ENCODE results near the gene FAM8A1.
A peak's percentile ranks its signal among the peaks of the same experiment; 100 is the strongest.
"Not testable (repeated sequence)": the region's sequence is repeated elsewhere in the genome, so short reads cannot be mapped to it uniquely, and the experiment has no call there.

The FAM8A1 gene, protein sequence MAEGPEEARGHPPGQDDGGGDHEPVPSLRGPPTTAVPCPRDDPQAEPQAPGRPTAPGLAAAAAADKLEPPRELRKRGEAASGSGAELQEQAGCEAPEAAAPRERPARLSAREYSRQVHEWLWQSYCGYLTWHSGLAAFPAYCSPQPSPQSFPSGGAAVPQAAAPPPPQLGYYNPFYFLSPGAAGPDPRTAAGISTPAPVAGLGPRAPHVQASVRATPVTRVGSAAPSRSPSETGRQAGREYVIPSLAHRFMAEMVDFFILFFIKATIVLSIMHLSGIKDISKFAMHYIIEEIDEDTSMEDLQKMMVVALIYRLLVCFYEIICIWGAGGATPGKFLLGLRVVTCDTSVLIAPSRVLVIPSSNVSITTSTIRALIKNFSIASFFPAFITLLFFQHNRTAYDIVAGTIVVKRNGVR
- 16.0 to 43.8 (median 27.7) reads per million in 17 experiments for total RNA-seq

GRCh38 chr6:17599877-17600526 lies at the start of gene FAM8A1:
FAM8A1 (plus strand) TSS chr6:17600302; CDS start chr6:17600410, 108 bp downstream.
- peak; percentile 90 to 96 (median 92) for DNase-seq

- DNase-seq = no peak
Observed at GRCh38 chr6:17551383-17551958, 48.6 kb upstream of the FAM8A1 start.

GRCh38 chr6:17552861-17553260 lies 47.2 kb upstream of the FAM8A1 start:
- no peak for DNase-seq

- no peak for DNase-seq
Observed at GRCh38 chr6:17556014-17556413, 44.1 kb upstream of the FAM8A1 start.

DNA sequence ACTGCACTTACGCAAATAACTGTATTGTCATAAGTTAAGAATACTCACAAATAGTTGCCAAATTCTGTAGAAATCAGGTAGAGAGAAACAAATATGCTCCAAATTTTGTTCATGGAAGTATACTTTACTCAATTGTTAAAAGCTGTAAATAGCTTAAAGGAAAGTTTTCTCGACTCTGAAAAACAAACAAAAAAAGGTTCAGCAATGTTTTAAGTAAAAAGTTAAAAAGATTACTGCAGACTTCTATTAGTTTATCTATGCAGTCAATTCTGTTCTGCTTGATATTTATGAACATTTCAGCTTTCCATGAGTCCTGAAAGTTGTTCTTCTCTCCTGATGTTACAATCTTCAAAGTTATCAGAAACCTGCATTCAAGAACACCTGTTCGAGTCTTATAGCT lies 37.5 kb upstream of the FAM8A1 start:
- DNase-seq = no peak

DNA sequence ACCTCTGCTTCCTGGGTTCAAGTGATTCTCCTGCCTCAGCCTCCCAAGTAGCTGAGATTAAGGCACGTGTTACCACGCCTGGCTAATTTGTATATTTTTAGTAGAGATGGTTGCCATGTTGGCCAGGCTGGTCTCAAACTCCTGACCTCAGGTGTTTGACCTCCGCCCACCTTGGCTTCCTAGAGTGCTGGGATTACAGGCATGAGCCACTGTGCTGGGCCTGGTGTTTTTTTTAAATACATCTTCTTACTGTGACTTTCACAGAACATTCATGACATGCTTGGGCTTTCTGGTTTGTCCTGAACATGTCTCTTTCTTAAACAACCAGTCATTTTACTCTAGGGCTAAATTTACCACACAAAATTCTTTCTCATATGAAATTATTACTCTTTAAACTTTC lies 34.7 kb upstream of the FAM8A1 start:
- DNase-seq = no peak

DNA sequence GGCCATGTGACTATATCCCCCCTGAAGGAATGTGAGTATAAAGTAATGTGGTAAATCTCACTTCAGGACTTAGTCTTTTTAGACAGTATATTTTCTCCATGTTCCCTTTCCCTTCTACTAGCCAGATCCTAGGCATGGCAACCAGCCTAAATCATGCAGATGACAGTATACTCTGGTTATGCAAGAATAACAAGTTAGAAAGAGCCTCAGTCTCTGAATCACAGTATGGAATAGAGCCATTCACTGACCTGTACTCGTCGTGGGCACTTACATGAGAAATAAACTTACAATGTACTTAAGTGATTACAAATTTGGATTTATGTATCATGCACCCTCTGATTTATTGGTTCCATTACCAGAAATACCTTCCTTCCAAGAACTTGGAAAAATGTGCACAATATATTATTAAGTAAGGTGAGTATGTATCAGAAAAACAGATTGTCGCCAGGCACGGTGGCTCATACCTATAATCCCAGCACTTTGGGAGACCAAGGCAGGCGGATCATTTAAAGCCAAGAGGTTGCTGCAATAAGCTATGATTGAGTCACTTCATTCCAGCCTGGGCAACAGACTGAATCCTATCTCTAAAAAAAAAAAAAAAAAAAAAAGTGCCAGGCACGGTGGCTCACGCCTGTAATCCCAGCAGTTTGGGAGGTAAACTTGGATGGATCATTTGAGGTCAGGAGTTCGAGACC lies 25.1 kb upstream of the FAM8A1 start:
- DNase-seq = peak in 1 of 4 experiments; percentile 10

GRCh38 chr6:17577059-17577458 lies 23.0 kb upstream of the FAM8A1 start:
- peak in 1 of 4 experiments; percentile 13 for DNase-seq

GRCh38 chr6:17580518-17581048 lies 19.5 kb upstream of the FAM8A1 start:
- DNase-seq = peak; percentile 8 to 64 (median 38)

- DNase-seq = not testable (repeated sequence)
Observed at GRCh38 chr6:17581282-17581681, 18.8 kb upstream of the FAM8A1 start.

DNA sequence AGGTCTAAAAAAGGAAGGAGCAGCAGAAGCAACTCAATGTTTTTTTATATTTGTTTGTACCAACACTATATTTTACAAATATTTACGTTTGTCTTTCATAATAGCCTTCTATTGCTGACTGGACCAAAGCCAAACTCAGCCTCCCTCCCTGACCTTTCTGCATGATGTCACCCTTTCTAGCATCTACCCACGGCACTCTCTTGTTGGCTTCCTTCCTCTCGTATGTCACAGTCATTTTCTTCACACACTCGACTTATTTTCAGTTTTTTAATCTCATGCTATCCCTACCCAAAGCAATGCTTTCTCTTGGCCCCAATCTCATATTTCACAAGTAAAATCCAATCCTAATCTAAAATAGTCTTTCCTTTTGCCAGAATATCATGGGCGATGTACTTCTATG lies 16.3 kb upstream of the FAM8A1 start:
- peak; percentile 44 to 78 (median 72) for DNase-seq

DNA sequence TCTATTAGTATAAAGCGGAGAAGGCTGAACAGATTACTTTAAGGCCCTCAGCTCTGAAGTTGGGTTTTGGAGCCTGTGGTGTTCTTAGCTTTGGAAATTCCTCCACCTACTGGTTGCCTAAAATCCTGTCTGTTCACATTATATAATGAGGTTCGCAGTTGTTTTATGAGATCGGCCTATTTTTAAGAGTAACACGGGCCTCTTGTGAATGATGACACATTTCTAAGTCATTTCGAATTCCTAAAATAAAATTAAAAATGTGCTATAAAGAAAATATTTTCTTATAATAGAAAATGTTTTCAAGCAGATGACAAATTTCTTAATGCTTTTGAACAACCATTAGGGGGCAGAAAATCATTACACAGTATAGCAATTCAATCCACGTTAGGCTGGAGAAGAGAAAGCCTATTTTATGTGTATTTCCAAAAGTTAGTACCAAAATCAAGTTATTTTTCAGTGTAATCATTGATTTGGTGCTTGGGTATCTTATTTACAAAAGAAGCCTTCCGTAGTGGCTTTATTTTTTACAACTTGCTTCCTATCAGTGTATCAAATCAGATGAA lies 15.8 kb upstream of the FAM8A1 start:
- peak; percentile 34 to 71 (median 56) for DNase-seq

DNA sequence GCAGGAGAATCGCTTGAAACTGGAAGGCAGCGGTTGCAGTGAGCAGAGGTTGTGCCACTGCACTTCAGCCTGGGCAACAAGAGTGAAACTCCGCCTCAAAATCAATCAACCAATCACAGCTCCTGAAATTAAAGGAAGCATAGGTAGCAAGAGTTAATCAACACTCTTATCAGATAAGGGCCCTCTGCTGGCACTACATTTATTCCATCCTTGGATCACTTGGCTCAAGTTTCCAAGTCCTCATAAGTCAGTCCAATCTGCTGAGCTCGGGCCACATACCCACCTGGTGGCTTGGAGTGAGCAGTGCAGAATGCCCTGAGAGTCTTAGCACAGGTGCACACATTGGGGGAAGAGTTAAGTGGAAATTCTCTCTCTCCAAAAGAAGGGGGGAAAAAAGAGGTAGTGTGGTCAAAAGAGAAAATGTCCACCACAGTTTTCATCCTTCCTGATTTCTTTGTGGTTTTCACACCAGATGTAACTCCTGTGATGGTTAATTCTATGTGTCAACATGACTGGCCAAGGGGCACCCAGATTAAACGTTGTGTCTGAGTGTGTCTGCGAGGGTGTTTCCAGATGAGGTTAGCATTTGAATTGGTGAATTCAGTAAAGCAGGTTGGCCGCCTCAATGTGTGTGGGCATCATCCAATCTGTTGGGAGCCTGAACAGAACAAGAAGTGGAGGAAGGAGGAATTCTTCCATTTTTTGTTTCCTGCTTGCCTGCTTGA lies 14.2 kb upstream of the FAM8A1 start:
- DNase-seq = peak in 2 of 4 experiments; percentile 23 to 28

DNA sequence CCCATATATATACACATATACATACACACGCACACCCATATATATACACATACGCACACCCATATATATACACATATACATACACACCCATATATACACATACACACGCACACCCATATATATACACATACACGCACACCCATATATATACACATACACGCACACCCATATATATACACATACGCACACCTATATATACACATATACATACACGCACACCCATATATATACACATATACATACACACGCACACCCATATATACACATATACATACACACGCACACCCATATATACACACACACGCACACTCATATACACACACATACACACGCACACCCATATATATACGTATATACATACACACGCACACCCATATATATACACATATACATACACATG lies 13.5 kb upstream of the FAM8A1 start:
- DNase-seq = not testable (repeated sequence)

DNA sequence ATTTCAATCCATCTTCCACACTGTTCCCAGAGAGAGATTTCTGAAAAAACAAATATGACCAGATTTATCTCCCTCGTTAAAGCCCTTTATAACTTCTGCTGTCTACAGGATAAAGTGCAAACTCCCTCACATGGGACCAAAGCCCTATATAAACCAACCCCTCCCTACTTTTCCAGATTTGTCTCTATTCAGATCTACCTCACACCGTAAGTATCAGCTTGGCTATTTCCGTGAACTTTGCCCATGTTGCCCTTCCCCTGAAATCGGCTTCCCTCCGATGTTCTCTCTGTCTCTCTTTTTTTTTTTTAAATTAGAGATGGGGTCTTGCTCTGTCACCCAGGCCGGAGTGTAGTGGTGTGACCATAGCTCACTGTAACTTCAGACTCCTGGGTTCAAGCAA lies 12.1 kb upstream of the FAM8A1 start:
- no peak for DNase-seq

- DNase-seq = no peak
Observed at GRCh38 chr6:17589406-17590096, 10.6 kb upstream of the FAM8A1 start.

DNA sequence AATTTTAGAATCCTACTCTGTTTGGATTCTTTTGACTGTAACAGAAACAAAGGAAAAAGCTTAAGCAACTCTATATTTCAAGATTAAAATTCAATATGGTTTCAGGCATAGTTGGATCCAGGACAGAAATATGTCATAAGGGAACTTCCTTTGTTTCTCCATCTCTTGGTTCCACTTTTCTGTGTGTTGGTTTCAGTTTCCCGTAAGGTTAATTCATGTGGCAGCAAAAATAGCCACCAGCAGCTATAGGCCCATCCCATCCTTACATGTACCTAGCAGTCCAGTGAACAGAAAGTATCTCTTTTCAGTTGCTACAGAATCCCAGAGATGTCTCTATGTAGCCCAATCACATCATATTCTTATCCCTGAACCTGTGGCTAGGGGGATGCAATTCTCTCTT lies 8.8 kb upstream of the FAM8A1 start:
- DNase-seq = peak; percentile 30 to 66 (median 46)

DNA sequence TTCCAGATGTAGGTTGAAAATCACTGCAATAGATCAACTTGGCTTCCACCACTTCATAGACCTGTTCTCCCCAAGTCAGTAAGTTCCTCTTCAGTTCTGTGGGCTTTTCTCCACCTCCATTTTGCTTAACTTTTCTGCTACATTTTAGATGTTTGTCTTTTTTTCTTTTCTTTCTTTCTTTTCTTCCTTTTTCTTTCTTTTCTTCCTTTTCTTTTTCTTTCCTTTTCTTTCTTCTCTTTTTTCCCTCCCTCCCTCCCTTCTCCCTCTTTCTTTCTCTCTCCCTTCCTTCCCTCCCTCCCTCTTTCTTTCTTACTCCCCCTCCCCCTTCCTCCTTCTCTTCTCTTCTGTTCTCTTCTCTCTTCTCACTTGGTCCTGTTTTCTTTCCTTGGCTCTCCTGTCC lies 6.9 kb upstream of the FAM8A1 start:
- DNase-seq = no peak

DNA sequence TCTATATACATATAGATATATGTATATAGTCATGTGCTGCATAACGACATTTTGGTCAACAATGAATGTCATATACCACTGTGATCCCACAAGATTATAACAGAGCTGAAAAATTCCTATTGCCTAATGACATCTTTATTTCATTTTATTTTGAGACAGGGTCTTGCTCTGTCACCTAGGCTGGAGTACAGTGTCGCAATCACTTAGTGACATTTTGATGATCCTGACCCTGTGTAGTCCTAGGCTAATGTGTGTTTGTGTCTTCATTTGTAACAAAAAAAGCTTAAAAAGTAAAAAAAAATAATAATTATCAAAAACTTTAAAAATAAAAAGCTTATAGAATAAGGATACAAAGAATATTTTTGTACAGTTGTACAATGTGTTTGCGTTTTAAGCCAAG lies 4.0 kb upstream of the FAM8A1 start:
- no peak for DNase-seq

- DNase-seq = peak; percentile 47 to 82 (median 64)
Observed at GRCh38 chr6:17600527-17601385, 654 bp downstream of the FAM8A1 start.

All from suppressor macrophage (primary cell).